Stimulated activated CD4-positive, alpha-beta T cell treated with anti-CD3 and anti-CD28 coated beads, Interleukin-12 subunit alpha, Interleukin-12 subunit beta, amount 100 ng/mL, for 48 hours (primary cell): ENCODE results near the gene CD300E.
A peak's percentile ranks its signal among the peaks of the same experiment; 100 is the strongest.
"Not testable (repeated sequence)": the region's sequence is repeated elsewhere in the genome, so short reads cannot be mapped to it uniquely, and the experiment has no call there.

Experiments used
- DNase-seq, 3 donors: peaks; one replicate each; pipeline ENCODE4 v3.0.0-alpha.2; 2020; ENCODE audit warnings: low read depth in 2 of 3, low spot score in 1 of 3

Gene CD300E

DNA sequence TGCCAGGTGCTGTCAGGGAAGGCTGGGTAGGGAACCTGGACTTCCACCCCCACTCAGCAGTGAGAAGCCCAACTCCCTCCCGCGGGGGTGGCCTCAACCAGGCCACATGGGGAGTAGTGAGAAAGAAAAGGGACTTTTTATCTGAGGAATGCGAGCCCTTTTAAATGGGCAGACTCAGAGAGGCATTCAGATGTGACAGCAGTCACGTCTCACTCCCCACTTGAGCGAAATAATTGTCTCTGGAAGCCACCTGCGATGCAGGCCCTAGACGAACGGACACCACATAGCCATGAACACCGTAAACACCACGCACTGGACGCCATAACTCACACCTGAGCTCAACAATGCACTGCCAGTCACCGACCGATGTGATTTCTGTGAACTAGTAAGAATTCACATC lies 11.9 kb upstream of the CD300E start:
- no peak for DNase-seq

DNA sequence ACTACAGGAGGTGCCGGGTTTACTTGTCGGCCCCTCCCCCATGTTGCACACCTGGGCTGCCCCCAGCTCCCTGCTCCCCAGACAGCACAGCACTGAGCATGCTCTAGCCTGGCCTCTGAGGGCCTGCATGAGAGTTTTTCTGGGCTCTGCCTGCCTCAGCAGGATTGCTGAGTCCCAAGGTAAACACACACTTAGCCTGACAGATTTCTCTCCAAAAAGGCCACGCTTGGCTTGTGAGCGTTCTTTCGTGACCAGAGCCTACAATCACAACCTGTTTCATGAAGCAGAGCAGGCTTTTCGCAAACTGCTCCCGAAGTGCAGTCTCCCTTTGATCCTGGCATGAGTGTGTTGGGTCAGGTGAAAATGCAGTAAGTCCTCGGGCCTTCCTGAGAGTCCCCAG lies 9.8 kb upstream of the CD300E start:
- DNase-seq = no peak

DNA sequence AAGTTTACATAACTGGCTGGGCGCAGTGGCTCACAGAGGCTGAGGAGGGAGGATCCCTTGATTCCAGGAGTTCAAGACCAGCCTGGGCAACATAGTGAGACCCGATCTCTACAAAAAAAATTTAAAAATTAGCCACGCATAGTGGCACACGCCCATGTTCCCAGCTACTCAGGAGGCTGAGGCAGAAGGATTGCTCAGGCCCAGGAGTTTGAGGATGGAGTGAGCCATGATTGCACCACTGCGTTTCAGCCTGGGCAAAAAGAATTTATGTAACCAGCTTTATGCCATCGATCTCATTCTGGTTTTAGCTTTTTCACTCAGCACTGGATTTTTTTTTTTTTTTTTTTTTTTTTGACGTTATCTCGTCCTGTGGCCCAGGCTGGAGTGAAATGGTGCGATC lies 9.1 kb upstream of the CD300E start:
- no peak for DNase-seq

DNA sequence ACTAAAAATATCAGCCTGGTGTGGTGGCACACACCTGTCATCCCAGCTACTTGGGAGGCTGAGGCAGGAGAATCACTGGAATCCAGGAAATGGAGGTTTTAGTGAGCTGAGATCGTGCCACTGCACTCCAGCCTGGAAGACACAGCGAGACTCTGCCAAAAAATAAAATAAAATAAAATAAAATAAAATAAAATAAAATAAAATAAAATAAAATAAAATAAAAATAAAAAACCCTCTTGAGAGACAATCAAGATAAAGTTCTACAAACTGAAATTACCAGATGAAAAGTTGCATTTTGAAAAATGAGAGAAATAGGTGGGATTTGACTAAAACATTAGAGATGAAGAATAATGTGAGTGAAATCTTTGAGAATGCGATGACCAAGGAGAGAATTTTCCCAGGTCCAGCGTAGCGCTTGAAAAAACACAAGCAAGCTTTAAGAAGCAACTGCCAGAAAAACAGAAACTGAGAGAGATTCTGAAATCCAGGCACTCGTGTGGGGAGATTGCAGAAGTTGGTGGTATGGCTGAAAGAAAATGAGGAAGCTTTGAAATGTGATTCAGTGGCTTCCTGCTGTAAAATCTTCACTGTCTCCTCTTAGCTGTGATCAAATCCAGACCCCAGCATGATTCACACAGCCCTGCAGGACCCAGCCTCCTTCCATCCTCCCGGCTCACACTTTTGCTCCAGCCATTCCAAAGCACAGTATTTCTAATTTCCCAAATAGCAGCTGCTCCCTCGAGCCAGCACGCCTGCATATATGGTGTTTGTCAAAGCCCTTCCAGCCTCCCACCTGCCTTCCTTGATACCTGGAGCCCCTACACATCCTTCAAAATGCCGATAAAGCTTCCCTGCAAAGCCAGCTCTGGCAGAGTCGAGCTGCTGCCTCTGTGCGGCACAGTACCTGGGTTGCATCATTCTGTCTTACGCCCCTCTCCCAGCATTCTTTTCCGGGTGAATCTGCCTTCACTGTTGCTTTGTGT lies 8.2 kb upstream of the CD300E start:
- DNase-seq = no peak

DNA sequence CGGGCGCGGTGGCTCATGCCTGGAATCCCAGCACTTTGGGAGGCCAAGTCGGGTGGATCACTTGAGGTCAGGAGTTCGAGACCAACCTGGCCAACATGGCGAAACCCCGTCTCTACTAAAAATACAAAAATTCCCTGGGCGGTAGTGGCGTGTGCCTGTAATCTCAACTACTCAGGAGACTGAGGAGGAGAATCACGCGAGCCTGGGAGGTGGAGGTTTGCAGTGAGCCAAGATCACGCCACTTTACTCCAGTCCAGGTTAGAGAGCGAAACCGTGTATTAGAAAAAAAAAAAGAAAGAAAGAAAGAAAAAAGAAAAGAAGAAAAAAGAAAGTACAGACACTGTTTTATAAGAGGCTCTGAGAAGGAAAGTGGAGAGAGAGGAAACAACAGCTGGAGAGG lies 6.7 kb upstream of the CD300E start:
- not testable (repeated sequence) for DNase-seq

DNA sequence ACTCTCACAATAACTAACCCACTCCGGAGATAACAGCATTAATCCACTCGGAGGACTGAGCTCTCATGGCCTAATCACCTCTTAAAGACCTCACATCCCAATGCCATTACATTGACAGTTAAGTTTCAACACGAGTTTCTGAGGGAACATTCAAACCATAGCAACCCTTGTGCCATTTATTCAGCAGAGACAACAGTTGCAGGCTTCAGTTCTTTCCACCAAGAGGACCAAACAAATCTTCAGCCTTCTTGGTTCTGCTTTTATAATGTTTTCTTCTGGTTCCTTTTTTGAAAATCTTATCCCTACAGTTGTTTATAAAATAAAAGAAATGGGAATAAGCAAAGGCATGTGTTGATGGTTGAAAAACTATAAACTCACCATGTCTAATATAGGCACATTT lies 2.1 kb upstream of the CD300E start:
- no peak for DNase-seq

DNA sequence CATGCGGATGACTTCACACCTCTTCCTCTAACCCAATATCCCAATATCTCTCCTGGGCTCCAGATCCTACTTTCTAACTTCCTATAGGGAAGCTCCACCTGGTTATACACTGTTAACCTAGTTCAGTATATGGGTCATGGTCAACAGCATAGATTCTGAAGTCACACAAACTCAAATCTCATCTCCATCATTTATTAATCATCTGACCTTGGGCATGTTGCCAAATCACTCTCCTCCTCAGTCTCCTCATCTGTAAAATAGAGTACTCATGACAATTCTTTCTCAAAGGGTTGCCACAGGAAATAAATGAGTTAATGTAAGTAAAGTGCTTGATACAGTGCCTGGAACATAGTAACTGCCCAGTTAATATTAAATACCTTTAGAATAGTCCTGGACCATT lies 593 bp upstream of the CD300E start:
- no peak for DNase-seq

DNA sequence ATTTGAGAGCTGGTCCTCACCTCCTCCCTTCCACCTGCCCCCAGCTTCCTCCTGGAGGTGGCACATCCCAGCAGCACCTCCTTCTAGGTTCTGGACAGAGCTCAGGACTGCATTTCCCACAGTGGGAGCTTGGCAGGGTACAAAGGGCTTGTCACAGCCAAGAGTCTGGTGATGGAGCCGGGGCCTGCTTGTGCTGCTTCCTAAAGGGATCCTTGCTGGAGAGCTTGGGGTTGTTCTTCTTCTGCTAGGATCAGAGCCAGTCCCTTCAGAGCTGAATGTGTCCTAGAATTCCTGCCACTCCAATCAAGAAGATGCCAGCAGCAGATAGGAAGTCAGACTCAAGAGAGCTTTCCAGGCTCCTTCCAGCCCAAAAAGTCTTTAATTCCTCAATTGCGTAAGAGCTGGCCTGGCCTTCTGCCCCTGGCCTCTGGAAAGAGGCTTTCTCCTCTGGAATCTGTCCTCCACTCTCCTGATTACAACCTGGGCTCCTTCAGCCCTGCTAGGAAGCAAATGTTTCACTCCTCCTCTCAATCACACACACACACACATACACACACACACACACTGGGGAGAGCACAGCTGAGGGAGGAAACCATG lies 4.4 kb downstream of the CD300E start:
- no peak for DNase-seq

DNA sequence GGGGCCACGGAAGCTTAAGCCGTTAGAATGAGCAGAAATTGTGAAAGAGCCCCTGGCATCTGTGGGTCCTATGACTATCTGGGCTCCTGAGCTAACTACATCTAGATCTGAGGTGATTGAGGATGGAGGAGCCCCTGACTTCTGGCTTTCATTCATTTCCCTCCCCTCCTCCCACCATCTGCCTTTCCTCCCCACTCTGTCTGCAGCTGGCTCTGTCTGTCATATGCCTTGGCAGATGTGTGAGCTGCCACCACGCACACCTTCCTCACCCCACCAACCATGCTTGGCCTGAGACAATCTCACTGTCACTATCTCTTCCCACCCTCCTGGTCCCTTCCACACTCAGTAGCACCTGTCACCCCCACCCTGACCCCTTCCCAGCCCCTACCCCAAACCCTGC lies 5.1 kb downstream of the CD300E start:
- no peak for DNase-seq

DNA sequence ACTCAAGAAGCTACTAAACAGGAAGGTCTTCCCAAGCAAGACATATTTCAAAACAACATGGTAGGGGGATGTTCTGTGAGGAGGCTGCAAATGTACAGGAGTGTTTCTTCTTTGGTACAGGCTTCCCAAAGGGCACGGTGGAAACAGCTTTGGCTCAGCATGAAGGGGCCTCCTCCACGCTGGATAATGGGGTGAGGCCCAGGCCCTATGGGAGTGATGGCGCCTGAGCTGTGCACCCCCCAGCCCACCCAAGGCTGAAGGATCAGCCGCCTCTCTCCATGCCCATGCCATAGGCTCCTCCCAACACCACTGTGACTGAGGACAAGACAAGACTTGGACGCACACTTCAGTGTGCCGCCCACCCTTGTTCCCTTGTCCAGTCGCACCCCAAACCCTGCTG lies 6.8 kb downstream of the CD300E start:
- DNase-seq = no peak

DNA sequence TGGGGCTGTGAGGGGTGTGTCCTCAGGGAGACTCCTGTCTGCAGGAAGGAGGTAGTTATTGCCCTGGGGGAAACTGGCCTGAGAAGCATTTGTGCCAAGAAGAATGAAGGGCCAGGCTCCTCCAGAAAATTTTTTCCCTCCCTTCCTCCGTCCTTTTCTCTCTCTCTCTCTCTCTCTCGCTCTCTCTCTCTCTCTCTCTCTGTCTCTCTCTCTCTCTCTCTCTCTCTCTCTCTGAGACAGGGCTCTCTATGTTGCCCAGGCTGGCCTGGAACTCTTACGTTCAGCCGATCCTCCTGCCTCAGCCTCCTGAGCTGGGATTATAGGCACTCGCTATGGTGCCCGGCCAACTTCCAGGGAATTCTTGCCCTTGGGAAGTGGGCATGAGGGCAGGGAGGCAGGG lies 11.5 kb downstream of the CD300E start:
- no peak for DNase-seq

DNA sequence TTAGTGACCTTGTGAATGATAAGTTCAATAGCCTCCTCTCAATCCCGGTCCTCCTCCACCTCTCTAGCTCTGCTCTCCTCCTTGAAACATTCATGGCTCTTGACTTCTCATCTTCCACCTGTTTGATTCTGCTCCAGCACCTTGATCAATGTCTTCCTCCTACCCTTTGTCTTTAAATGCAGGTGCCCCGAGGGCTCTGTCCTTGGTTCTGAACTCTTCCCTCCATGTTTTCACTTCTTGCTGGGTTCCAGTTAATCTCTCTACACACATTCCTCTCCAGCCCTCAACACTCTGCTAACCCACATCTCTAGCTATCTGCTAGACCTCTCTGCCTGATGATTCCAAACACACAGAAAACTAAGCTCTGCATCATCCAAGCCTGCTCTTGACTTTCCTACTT lies 13.4 kb downstream of the CD300E start:
- DNase-seq = no peak

DNA sequence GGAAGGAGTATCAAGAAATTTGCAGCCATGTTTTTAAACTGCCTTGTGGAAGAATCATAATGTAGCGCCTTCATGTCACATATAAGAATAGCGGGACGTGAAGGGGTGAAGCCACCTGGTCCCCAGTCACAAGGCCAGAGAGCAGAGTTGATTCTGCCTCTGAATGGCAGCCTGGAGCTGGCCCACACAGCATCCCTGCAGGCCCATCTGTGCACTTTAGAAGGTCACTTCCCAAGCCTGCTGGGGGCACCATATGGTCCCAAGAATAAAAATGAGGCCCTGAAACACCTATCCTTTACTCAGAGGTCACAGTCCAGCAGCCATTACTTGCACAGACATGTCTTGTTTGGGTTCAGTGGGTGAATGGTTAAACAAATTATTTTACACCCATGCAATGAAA lies 15.0 kb downstream of the CD300E start:
- DNase-seq = no peak

DNA sequence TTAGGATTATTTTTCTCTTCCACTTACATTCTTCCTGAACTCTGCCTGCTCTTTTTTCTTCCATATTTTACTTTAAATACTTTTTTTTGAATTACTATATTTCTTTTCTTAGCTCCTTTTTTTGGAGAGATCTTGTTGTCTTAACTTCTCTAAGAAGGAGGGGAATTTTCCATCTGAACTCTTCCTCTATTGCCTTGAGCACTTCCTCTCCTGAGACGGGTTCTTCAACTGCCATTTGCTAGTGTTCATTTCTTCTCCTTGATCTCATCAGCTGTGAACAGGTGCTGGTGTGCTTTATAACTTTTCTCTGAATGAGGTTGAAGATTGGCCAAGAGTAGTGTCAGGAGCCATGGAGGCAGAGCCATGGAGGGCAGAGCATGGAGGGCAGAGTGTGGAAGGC lies 16.3 kb downstream of the CD300E start:
- DNase-seq = no peak

DNA sequence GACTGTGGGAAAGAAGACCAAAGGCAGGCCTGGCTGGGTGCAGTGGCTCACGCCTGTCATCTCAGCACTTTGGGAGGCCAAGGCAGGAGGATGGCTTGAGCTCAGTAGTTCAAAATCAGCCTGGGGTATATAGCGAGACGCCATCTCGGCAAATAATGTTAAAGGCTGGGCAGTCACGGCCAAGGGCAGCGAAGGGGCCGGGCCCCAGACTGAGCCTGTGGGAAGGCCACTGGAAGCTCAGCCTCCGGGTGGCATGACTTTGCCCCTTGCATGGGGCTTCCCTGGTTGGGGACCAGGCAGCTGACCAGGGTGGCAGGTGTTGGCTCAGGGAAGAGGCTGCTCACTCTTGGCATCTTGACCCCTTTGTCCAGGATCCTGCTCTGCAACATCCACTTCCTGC lies 17.5 kb downstream of the CD300E start:
- DNase-seq = no peak

DNA sequence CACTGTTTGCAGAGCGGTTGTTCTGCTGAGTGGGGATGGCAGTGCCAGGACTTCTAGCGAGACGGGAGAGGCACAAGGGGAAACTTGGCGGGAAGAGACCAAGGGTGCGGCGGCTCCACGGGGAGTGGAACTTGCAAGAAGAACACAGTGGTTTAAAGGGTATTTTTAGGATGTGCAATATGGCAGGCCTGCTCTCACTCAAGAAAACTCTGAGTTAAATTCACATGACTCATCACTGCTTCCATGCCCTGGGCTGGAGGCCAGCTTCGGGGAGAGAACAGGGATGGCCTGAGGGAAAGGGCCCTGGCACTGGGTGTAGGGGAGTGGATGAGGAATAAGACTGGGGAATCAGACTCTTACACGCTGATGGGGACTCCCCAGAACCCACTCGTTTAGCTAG lies 18.2 kb downstream of the CD300E start:
- DNase-seq = no peak

DNA sequence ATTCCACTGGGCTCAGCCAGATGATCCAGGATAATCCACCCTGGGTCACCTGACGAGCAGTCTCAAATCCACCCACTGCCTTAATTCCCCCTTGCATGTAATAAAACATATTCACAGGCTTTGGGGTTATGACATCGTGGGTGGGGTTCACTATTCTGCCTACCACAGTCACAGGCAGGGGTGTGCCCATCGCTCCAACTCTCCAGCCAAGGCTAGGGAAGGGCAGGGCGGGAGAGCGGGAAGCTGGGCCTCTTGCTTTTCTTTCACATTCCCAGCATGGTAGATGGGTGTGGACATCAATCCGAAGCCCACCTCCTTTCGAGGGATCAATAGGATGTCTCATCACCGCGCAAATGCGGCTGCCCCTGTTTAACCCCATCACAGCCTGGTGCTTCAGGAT lies 18.8 kb downstream of the CD300E start:
- no peak for DNase-seq

DNA sequence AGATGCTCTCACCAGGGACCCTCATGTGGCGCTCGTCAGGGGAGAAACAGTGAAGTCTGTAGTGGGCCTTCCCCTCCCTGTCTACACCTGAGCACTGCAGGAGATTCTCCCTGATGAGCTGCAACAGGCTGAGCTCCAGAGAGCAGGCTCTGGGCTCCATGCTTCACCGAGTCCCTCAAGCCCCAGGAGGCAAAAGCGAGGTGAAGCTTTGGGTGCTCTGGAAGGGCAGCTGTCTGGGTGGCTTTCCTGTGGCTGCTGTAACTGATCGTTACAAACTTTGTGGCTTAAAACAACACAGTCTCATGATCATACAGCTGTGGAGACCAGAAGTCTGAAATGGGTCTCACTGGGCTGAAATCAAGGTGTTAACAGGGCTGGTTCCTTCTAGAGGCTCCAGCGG lies 19.3 kb downstream of the CD300E start:
- no peak for DNase-seq

DNA sequence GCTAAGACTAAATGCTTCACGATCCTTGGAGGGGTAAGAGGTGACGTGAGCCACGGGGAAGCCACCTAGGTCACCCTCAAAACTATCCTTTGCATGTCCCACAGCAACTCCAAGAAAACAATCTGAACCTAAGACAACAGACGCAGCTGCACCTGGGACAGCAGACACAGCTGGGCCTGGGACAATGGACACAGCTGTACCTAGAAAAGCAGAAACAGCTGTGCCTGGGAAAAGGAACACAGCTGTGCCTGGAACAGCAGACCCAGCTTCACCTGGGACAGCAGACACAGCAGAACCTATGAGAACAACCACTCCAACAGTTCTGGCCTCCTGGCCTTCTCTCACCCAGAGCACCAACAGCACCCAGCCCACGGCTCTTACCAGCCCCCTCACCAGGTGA lies 19.8 kb downstream of the CD300E start:
- no peak for DNase-seq

DNA sequence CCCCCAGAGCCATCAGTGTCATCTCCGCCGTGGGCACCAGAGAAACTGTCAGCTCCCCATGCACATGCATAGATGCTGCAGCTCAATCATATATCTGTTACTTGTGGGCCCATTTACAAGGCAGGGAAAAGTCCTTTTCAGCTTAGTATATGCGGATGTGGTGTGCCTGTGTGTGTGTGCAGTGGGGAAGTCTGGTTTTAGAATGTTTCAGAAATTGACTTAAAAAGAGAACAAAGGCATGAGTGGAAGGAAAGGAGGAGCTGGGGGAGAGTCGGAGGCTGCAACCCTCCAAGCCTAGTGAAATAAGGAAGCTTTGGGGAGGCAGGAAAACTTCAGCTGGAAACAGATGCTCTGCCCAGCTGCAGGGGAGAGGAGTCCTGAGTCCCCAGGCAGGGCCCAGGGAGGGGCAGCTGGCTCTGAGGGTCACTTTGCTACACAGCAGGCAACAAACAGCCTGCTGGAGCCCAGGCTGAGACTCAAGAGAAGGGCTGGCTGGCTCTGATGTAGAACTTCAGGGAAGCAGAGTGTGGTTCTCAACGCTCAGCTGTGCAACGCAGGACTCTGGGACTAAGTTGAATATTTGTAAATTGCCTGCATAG lies 20.4 kb downstream of the CD300E start:
- no peak for DNase-seq

DNA sequence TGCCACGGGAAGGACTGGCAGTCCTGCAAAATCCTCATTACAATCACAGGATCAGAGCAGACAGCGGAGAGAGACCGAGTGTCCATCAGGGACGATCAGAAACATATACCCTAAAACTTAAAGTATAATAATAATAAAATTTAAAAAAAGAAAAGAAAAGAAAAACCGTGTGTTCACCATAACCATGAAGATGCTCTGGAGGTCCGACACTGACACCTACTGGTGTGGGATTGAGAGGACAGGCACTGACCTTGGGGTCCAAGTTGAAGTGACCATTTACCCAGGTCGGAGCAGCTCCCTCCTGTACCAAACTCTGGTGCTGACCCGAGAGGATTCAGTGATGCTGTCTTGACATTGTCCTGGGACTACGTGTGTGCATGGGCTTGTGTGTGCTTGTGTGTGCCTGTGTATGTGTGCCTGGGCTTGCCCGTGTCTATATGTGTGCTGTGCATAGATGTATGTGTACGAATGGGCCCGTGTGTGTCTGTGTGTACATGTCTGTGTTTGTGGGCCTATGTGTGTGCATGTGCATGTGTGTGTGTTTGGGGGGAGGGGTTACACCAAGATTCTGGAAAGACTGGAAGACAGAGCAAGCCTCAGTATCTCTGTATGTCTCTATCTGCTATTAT lies 21.5 kb downstream of the CD300E start:
- DNase-seq = peak in 2 of 3 donors; percentile 21 to 42

DNA sequence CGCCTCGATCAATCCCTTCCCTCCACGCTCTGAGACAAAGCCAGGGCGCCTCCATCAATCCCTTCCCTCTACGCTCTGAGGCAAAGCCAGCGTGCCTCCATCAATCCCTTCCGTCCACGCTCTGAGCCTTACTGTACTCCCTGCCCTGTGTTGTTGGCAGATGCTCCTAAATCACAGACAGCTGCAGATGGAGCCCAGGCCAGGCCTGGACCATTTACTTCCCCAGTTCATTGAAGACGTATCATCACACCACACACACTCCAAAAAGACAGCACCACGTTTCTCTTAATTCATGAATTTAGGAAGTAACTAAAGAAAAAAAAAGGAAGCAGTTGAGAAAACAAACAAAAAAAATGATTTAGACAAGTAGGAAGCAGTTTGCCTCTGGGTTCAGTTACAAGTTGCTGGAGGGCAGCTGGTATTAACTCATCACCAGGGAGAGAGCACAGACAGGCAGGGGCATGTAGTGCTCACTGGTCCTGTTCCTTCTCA lies 24.0 kb downstream of the CD300E start:
- DNase-seq = no peak
